HepG2 (cell line): ENCODE results near the gene CHADL. TPM values are rescaled to one million over a fixed set of nuclear protein-coding genes. Genes with fewer than 3 reads are reported as not detected.

Experiments used
- ATF7-NPFF ChIP-seq: sonication (generic); formaldehyde crosslinking; IDR thresholded peaks from 2 replicates; pipeline ENCODE4 v1.8.1; 2023; ENCODE audit warnings: mild to moderate bottlenecking, low read depth, missing genetic modification reagents, moderate library complexity
- GLI4 ChIP-seq: sonication (generic); formaldehyde crosslinking; IDR thresholded peaks from 2 replicates; pipeline ENCODE4 v1.5.1; 2020; ENCODE audit warnings: missing genetic modification reagents, mild to moderate bottlenecking, moderate library complexity, borderline replicate concordance
- HNF4G ChIP-seq, 2 experiments: sonication (generic) in 1 of 2; formaldehyde crosslinking in 1 of 2; IDR thresholded peaks; 2 replicates each; pipeline versions ENCODE4 v1.4.0 to v1.6.1; 2011 to 2020; ENCODE audit warnings: borderline replicate concordance in 2 of 2, low read depth in 2 of 2, mild to moderate bottlenecking in 2 of 2, low read length in 1 of 2, missing genetic modification reagents in 1 of 2, moderate library complexity in 1 of 2
- HOXA3 ChIP-seq: sonication (generic); formaldehyde crosslinking; IDR thresholded peaks from 2 replicates; pipeline ENCODE4 v1.5.0; 2020; ENCODE audit warnings: missing genetic modification reagents
- KDM3A ChIP-seq: IDR thresholded peaks from 2 replicates; pipeline ENCODE4 v1.6.1; 2018; ENCODE audit warnings: low read depth, missing compliant biosample characterization
- KDM6A ChIP-seq: IDR thresholded peaks from 2 replicates; pipeline ENCODE4 v1.6.1; 2016; ENCODE audit warnings: low read depth
- KLF15 ChIP-seq: sonication (generic); formaldehyde crosslinking; IDR thresholded peaks from 2 replicates; pipeline ENCODE4 v1.8.1; 2023; ENCODE audit warnings: borderline replicate concordance, mild to moderate bottlenecking, inconsistent platforms, missing genetic modification reagents, mixed read lengths
- MBD4 ChIP-seq: IDR thresholded peaks from 2 replicates; pipeline ENCODE4 v1.6.1; 2012; ENCODE audit warnings: low read length, inconsistent platforms, borderline replicate concordance
- MBNL3 ChIP-seq: fragments of 250-450 bp; sonication (Bioruptor Pico); conservative IDR thresholded peaks from 2 replicates; pipeline ENCODE4 v1.8.0; 2022; ENCODE audit warnings: mild to moderate bottlenecking, inconsistent platforms
- NAIF1 ChIP-seq: sonication (generic); formaldehyde crosslinking; IDR thresholded peaks from 2 replicates; pipeline ENCODE4 v1.5.0; 2020; ENCODE audit warnings: mild to moderate bottlenecking, missing genetic modification reagents, borderline replicate concordance
- NR2F2 ChIP-seq: IDR thresholded peaks from 2 replicates; pipeline ENCODE4 v1.6.1; 2012; ENCODE audit warnings: low read depth, inconsistent platforms, borderline replicate concordance
- NR2F6 ChIP-seq, 2 experiments: IDR thresholded peaks; 2 replicates each; pipeline ENCODE4 v1.6.1; 2016; ENCODE audit warnings: antibody characterized with exemption in 1 of 2, mild to moderate bottlenecking in 1 of 2
- PITX1 ChIP-seq: sonication (generic); formaldehyde crosslinking; IDR thresholded peaks from 2 replicates; pipeline ENCODE4 v1.5.1; 2020; ENCODE audit warnings: mild to moderate bottlenecking, missing genetic modification reagents
- POLR2AphosphoS5 ChIP-seq: IDR thresholded peaks from 2 replicates; pipeline ENCODE4 v1.6.1; 2012; ENCODE audit warnings: low read depth, low read length
- RELA ChIP-seq: sonication (generic); formaldehyde crosslinking; IDR thresholded peaks from 2 replicates; pipeline ENCODE4 v1.4.0; 2020; ENCODE audit warnings: missing genetic modification reagents
- SKI ChIP-seq: fragments of 450-650 bp; IDR thresholded peaks from one replicate; pipeline ENCODE4 v1.6.1; 2018; ENCODE audit warnings: mild to moderate bottlenecking; ENCODE audit not compliant: partially characterized antibody
- SP140L ChIP-seq: sonication (generic); formaldehyde crosslinking; IDR thresholded peaks from 2 replicates; pipeline ENCODE4 v1.4.0; 2020; ENCODE audit warnings: missing genetic modification reagents, borderline replicate concordance
- SRSF1 ChIP-seq: fragments of 200-400 bp; formaldehyde crosslinking; optimal IDR thresholded peaks from 2 replicates; pipeline ENCODE3; 2017; ENCODE audit warnings: mild to moderate bottlenecking, low read depth, low read length, moderate library complexity
- TARDBP ChIP-seq: sonication (generic); formaldehyde crosslinking; IDR thresholded peaks from 2 replicates; pipeline ENCODE4 v1.8.0; 2022; ENCODE audit warnings: mild to moderate bottlenecking, missing genetic modification reagents
- ZNF30 ChIP-seq: sonication (generic); formaldehyde crosslinking; IDR thresholded peaks from 2 replicates; pipeline ENCODE4 v1.5.0; 2020; ENCODE audit warnings: mild to moderate bottlenecking, missing genetic modification reagents
- ZNF687 ChIP-seq: sonication (generic); formaldehyde crosslinking; IDR thresholded peaks from 2 replicates; pipeline ENCODE4 v1.5.1; 2020; ENCODE audit warnings: mild to moderate bottlenecking, missing genetic modification reagents, moderate library complexity
- polyA plus RNA-seq, 8 experiments: library from polyadenylated mRNA; depleted of rRNA in 3 of 8; stranded (reverse) in 7 of 8; unstranded in 1 of 8; fragments of >200 nt; fragmentation: Illumina TruSeq in 4 of 8; extraction: Trizol in 4 of 8; gene quantifications; 2 replicates each; pipeline versions ENCODE4 v1.2.1 to v1.2.3, GENCODE V29; 2011 to 2016; ENCODE audit warnings: low read depth in 4 of 8, missing spikeins in 1 of 8, mixed read lengths in 1 of 8; ENCODE audit not compliant: insufficient read depth in 1 of 8
- total RNA-seq, 5 experiments: library from RNA; depleted of rRNA; stranded (reverse); fragments of >200 nt; fragmentation: Illumina TruSeq; extraction: Trizol; gene quantifications; 2 replicates each; pipeline ENCODE4 v1.2.3, GENCODE V29; 2016; ENCODE audit warnings: low read depth in 1 of 5
- TF ChIP-seq, protein P1 (sequence below): sonication (generic); formaldehyde crosslinking; IDR thresholded peaks from 2 replicates; pipeline ENCODE4 v1.8.0; 2022; ENCODE audit warnings: missing genetic modification reagents, mild to moderate bottlenecking, inconsistent platforms, borderline replicate concordance
- TF ChIP-seq, protein P2 (sequence below): sonication (generic); formaldehyde crosslinking; IDR thresholded peaks from 2 replicates; pipeline ENCODE4 v1.5.0; 2020; ENCODE audit warnings: missing genetic modification reagents

Gene CHADL
- total and polyA plus RNA-seq, 2 of the 13 experiments (the other 11 are each of a cell fraction or from before 2014, with no cell fraction given) = 2.8 to 8.1 TPM

- TF ChIP-seq ATF7-NPFF = no peak; the same call in 1 of the 2 replicates
- TF ChIP-seq PITX1 (CRISPR knock-in tag) = no peak
- no peak for TF ChIP-seq MBD4
- TF ChIP-seq KDM3A (CRISPR knock-in tag) = no peak; the same call in 1 of the 2 replicates
- peak; percentile 10; the same call in 1 of the 2 replicates for TF ChIP-seq TARDBP (CRISPR knock-in tag)
- no peak for TF ChIP-seq NR2F6 (IDR thresholded peaks at IDR 0.05)
- no peak for TF ChIP-seq NR2F6 (CRISPR knock-in tag; IDR thresholded peaks at IDR 0.05)
- 0 out of 2 replicates have a peak, but pooled peaks have one; percentile 9 for TF ChIP-seq HOXA3 (CRISPR knock-in tag)
- peak; percentile 63; the same call in 1 of the 2 replicates for TF ChIP-seq GLI4 (CRISPR knock-in tag)
- TF ChIP-seq HNF4G (IDR thresholded peaks at IDR 0.05; ENCODE audit: borderline replicate concordance, low read depth, low read length) = no peak; the same call in 1 of the 2 replicates
- no peak for TF ChIP-seq HNF4G (CRISPR knock-in tag; IDR thresholded peaks at IDR 0.05; ENCODE audit: borderline replicate concordance, low read depth)
- peak; percentile 89 for TF ChIP-seq ZNF687 (CRISPR knock-in tag)
- TF ChIP-seq MBNL3 (CRISPR knock-in tag) = no peak
- no peak for TF ChIP-seq SKI
- TF ChIP-seq KLF15 (CRISPR knock-in tag) = no peak
- TF ChIP-seq, protein P1, sequence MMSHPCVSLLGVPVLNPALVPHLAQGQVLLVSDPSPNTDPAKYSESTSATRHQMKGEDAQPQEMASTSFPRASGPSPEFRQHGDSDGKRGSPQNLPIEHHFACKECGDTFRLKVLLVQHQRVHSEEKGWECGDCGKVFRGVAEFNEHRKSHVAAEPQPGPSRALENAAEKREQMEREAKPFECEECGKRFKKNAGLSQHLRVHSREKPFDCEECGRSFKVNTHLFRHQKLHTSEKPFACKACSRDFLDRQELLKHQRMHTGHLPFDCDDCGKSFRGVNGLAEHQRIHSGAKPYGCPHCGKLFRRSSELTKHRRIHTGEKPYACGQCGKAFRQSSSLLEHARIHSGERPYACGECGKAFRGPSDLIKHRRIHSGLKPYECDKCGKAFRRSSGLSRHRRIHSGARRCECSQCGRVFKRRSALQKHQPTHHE (CRISPR knock-in tag) = no peak
- TF ChIP-seq POLR2AphosphoS5 = peak; percentile 86
- TF ChIP-seq RELA (CRISPR knock-in tag) = no peak
- TF ChIP-seq, protein P2, sequence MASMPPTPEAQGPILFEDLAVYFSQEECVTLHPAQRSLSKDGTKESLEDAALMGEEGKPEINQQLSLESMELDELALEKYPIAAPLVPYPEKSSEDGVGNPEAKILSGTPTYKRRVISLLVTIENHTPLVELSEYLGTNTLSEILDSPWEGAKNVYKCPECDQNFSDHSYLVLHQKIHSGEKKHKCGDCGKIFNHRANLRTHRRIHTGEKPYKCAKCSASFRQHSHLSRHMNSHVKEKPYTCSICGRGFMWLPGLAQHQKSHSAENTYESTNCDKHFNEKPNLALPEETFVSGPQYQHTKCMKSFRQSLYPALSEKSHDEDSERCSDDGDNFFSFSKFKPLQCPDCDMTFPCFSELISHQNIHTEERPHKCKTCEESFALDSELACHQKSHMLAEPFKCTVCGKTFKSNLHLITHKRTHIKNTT = 0 out of 2 replicates have a peak, but pooled peaks have one; percentile 32
- peak; percentile 51; the same call in 1 of the 2 replicates for TF ChIP-seq SP140L (CRISPR knock-in tag)
- no peak for TF ChIP-seq NAIF1 (CRISPR knock-in tag)
- no peak; the same call in 1 of the 2 replicates for TF ChIP-seq NR2F2
- no peak for TF ChIP-seq KDM6A (CRISPR knock-in tag)
- TF ChIP-seq SRSF1 = peak; percentile 37
- TF ChIP-seq ZNF30 = no peak
Measured at GRCh38 chr22:41285820-41286638, 45.3 kb upstream of the CHADL start, which contains the start of gene RANGAP1 (continued).
